GM18870 (cell line): ENCODE measurements around the gene ELMO2.

Experiments
- ATAC-seq: cut with Tn5 transposase; IDR thresholded peaks from one replicate; pipeline ENCODE4 v1.9.1; 2021; ENCODE audit warnings: moderate library complexity; ENCODE audit not compliant: unreplicated experiment

Gene ELMO2

GRCh38 chr20:46334303-46334904, 72.0 kb downstream of the ELMO2 start:
- no peak for ATAC-seq

DNA sequence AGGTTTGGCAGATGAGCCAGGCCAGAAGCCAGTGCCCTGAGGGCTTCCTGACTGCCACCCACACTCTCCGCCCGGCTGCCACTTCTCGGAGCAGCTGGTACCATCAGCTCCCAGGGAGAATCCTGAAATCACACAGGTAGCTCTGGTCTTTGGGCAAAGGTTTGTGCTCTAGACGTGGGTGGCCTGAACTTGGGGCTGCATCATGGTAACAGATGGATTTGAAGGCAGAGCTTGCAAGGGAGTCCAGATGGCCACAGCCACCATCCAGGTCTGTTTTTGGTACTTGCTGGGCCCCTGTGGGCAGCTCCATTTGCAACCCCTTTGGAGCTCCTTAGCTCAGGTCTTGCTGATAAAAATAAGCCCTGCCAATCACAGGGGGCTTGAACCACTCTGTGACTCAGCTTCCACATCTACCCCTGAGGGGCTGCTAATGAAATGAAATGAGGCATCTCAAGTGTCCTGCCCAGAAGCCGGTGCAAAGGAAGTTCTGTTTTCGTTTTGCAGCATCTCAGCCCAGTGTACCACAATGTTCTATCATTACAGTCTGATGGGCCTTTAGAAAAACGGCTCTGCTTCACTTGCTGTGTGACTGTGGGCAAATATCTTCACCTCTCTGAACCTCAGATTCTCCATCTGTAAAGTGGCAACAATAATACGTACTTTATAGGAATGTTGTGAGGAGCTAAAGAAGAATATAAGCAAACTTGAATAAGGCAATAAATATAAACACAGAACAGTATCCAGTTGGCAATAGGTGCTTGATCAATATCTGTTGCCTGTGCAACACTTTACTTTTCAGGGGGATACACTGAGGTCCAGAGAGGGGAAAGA, 73.0 kb downstream of the ELMO2 start:
- ATAC-seq = no peak

- ATAC-seq = no peak
Observed at GRCh38 chr20:46332373-46333160, 73.8 kb downstream of the ELMO2 start.

DNA sequence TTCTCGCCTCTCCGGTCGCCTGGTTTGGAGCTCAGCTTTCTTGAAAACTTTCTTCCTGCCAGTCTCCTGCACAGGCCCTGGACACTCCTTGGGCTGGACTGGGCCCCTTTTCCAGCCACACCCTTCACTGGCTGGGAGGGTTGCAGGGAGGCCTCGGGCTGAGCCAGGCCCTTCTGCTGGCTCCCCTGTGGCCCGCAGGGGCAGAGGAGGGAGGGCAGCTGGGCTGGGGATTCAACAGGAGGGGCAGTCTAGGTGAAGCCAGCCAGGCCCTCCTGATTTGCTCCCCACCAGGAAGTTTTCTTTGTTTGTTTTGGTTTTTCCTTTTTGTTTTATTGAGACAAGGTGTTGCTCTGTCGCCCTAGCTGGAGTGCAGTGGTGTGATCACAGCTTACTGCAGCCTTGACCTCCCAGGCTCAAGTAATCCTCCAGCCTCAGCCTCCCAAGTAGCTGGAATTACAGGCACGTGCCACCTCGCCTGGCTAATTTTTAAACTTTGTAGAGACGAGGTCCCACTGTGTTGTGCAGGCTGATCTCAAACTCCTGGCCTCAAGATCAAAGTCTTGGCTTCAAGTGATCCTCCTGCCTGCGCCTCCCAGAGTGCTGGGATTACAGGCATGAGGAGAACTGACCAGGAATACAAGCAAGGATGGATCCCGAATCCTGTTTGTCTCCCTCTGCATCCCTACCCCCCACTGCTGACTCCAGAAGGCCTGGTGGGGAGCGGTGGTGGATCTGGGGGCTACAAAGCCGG, 74.6 kb downstream of the ELMO2 start:
- no peak for ATAC-seq

GRCh38 chr20:46330831-46331371, 75.5 kb downstream of the ELMO2 start:
- no peak for ATAC-seq

DNA sequence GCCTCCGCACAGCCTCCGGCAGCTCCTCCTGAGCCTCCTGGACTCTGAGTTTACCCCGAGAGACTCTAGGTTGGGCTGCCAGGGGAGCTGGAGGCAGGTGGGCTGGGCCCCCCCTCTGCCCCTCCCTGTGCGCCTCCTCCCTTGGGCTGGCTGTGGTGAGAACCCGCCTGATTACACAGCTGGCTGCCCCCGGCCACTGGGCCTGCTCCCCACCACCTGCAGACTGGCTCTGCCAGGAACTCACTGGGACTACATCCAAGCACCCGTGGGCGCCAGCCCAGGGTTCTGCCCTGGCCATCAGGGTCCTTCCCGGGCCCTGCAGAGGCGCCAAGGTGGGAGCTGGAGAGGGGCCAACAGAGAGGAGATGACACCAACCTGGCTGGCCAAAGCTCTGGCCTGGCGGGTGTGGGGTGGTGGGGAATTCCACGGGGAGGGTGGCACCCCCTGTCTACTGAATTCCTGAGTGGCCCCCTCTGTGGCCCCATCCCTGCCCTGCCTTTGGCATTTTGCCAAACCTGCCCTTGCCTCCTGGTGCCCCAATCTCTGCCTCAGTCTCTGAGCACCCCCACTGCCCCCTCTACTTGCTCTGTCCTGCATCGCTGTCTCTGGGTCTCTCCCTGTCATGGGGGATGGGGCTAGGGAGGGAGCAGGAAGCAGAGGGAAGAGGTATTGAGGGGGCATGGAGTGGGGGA, 76.2 kb downstream of the ELMO2 start:
- ATAC-seq = no peak

DNA sequence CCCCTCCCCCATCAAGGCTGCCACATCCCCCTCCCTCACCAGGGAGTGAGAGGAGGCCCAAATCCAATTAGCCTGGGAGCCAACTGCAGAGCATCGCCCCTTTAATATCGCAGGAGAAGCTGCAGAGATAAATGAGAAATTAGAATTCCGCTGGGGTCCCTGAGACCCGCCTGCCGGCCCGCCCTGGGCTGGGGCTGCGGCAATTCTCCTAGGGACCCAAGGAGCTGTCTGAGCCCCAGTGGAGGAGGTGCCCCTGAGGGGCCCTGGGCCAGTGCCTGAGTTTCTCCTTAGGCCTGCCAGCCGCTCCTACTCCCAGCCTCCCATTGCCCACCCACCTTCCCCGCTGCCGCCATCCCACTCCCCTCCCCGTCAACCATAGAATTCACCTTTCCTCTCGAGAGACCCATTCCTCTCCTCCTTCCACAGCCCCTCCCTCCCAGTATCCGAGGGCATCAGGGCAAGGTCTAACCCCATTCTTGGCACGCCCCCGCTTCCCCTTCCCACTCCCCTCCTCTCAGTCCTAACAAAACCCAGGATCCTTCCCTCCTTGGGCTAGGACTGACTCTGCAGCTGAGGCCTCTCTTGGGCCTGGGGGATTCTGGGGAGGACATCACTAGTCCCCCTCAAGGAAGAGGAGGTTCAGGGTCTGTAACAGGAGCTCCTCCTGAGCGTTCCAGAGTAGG, 78.1 kb downstream of the ELMO2 start:
- no peak for ATAC-seq

- ATAC-seq = no peak
Observed at GRCh38 chr20:46327557-46327956, 78.9 kb downstream of the ELMO2 start.

- ATAC-seq = no peak
Observed at GRCh38 chr20:46325789-46326188, 80.6 kb downstream of the ELMO2 start.

GRCh38 chr20:46324960-46325703, 81.3 kb downstream of the ELMO2 start:
- no peak for ATAC-seq

- ATAC-seq = no peak
Observed at GRCh38 chr20:46324379-46324778, 82.0 kb downstream of the ELMO2 start.

DNA sequence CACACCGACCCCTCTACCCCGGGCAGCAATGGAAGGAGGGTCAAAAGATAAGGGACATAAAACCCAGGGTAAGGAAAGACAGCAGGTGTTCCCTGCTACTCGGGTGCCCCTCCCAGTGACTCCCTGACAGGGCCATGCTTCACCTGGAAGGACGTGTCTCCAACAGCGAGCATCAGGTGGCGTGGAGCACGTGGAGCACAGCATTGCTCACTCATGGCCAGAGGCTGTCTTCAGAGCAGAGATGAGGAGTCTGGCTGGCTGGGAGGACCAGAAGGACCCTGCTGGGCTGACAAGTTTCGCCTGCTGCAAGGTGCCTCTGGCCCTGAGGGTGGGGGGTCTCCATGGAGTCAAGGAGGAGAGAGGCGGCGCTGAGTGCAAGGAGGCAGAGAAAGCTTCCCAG, 82.9 kb downstream of the ELMO2 start:
- no peak for ATAC-seq

GRCh38 chr20:46322641-46323040, 83.8 kb downstream of the ELMO2 start:
- no peak for ATAC-seq

- no peak for ATAC-seq
Observed at GRCh38 chr20:46317685-46318177, 88.7 kb downstream of the ELMO2 start.

- no peak for ATAC-seq
Observed at GRCh38 chr20:46316984-46317684, 89.3 kb downstream of the ELMO2 start.
